HepG2 (cell line): ENCODE data around the gene LAMC3. TPM values are rescaled to one million over a fixed set of nuclear protein-coding genes. Genes with fewer than 3 reads are reported as not detected.

Experiments
- ATAC-seq: fragments of 200-7000 bp; cut with Tn5 transposase; 3 replicates; pipeline ENCODE4 v1.9.1; 2020; ENCODE audit warnings: mild to moderate bottlenecking, moderate library complexity
- BruUV-seq: library from RNA; stranded (reverse); fragments of 400-500 nt; replicated peaks from 2 replicates; lab custom pipeline; 2021; lab: Mats Ljungman, UMichigan
- CTCF ChIA-PET: fragments of 300-600 bp; formaldehyde crosslinking; extraction: SDS; loops from one replicate; lab custom pipeline; 2021; ENCODE audit warnings: low total read pairs, inconsistent platforms, low intra/inter-chr PET ratio; lab: Yijun Ruan, JAX
- POLR2A ChIA-PET: fragments of 350-600 bp; sonication (Branson Sonifier 250); formaldehyde crosslinking; loops from one replicate; lab custom pipeline; 2020; ENCODE audit warnings: antibody characterized with exemption, inconsistent platforms; lab: Yijun Ruan, JAX
- DNase-seq: peaks from one replicate; pipeline ENCODE4 v3.0.0-alpha.2; 2015; ENCODE audit warnings: low spot score
- FAIRE-seq: peaks from 3 replicates; lab custom pipeline; 2011; peaks lifted over from hg19 to GRCh38; lab: Jason Lieb, UNC
- H2AFZ ChIP-seq: one replicate; pipeline ENCODE4 v1.6.1; 2011; ENCODE audit warnings: low read length, inconsistent platforms
- H3K27ac ChIP-seq: fragments of 300-600 bp; 3 replicates; pipeline ENCODE4 v1.8.0; 2011; ENCODE audit warnings: mixed run types, mild to moderate bottlenecking, mixed read lengths, low read length, inconsistent platforms; ENCODE audit not compliant: insufficient read depth; ENCODE audit errors: extremely low read length
- H3K27me3 ChIP-seq, 2 experiments: fragments of 200-600 bp in 1 of 2; 2 replicates in 1 of 2; 3 replicates in 1 of 2; pipeline versions ENCODE4 v1.6.0 to v1.8.0; 2011; ENCODE audit warnings: low read length in 2 of 2, mild to moderate bottlenecking in 2 of 2, moderate library complexity in 2 of 2, inconsistent platforms in 1 of 2; ENCODE audit not compliant: insufficient read depth in 2 of 2, control insufficient read depth in 1 of 2
- H3K36me3 ChIP-seq, 2 experiments: fragments of 200-600 bp in 1 of 2; replicated peaks in 1 of 2; 2 replicates in 1 of 2; 3 replicates in 1 of 2; pipeline versions ENCODE4 v1.5.1 to v1.8.0; 2011; ENCODE audit warnings: low read length in 2 of 2, inconsistent platforms in 1 of 2; ENCODE audit not compliant: insufficient read depth in 2 of 2, control insufficient read depth in 1 of 2
- H3K4me1 ChIP-seq: 2 replicates; pipeline ENCODE4 v1.5.1; 2012; ENCODE audit warnings: low read length, inconsistent platforms; ENCODE audit not compliant: insufficient read depth
- H3K4me2 ChIP-seq: 2 replicates; pipeline ENCODE4 v1.6.0; 2011; ENCODE audit warnings: low read depth, low read length, inconsistent platforms
- H3K4me3 ChIP-seq, 3 experiments: fragments of 200-600 bp in 1 of 3; sonication (generic), shearing (Covaris generic) in 1 of 3; replicated peaks in 1 of 3; 2 replicates each; pipeline ENCODE4 v1.5.1; 2011 to 2016; ENCODE audit warnings: low read length in 3 of 3, inconsistent platforms in 2 of 3, low read depth in 2 of 3, mild to moderate bottlenecking in 2 of 3, control low read depth in 1 of 3, mixed read lengths in 1 of 3; ENCODE audit not compliant: insufficient read depth in 1 of 3
- H3K79me2 ChIP-seq: one replicate; pipeline ENCODE4 v1.6.1; 2011; ENCODE audit warnings: low read length, inconsistent platforms; ENCODE audit not compliant: insufficient read depth
- H3K9ac ChIP-seq: 2 replicates; pipeline ENCODE4 v1.6.0; 2011; ENCODE audit warnings: mild to moderate bottlenecking, low read depth, low read length, inconsistent platforms; ENCODE audit not compliant: insufficient read depth
- H3K9me3 ChIP-seq: 2 replicates; pipeline ENCODE4 v1.5.1; 2012; ENCODE audit warnings: mild to moderate bottlenecking, low read length
- H4K20me1 ChIP-seq: 2 replicates; pipeline ENCODE4 v1.6.0; 2011; ENCODE audit warnings: inconsistent platforms, mild to moderate bottlenecking, low read length, moderate library complexity; ENCODE audit not compliant: insufficient read depth
- ETV5 ChIP-seq: IDR thresholded peaks from 2 replicates; pipeline ENCODE4 v1.6.1; 2018; ENCODE audit warnings: missing biosample characterization, missing genetic modification reagents, inconsistent platforms, borderline replicate concordance
- HOXA9 ChIP-seq: sonication (generic); formaldehyde crosslinking; IDR thresholded peaks from 2 replicates; pipeline ENCODE4 v1.8.1; 2022; ENCODE audit warnings: missing genetic modification reagents, mild to moderate bottlenecking, moderate library complexity, borderline replicate concordance
- SMC3 ChIP-seq: IDR thresholded peaks from 2 replicates; pipeline ENCODE4 v1.6.1; 2011; ENCODE audit warnings: low read length, improper control_type of control experiment
- TEAD3 ChIP-seq: optimal IDR thresholded peaks from 2 replicates; pipeline ENCODE3; 2016; ENCODE audit warnings: borderline replicate concordance
- WGBS: methylation state at CpG from one replicate; pipeline ENCODE4 v1.1.6; 2017; ENCODE audit warnings: low lambda C conversion rate; 5-methylcytosine and 5-hydroxymethylcytosine counted together
- in situ Hi-C: cut with HindIII; loops from 2 replicates; pipeline ENCODE4 v1.10.0; 2017; ENCODE audit warnings: low pct_unique_long_range_greater_than_20kb; ENCODE audit not compliant: extremely low pct_ligation_motif_present
- intact Hi-C: fragments of 100-400 bp; cut with micrococcal nuclease; formaldehyde crosslinking; loops from one replicate; pipeline ENCODE4 v1.10.0; 2022; ENCODE audit not compliant: unreplicated experiment
- polyA plus RNA-seq, 8 experiments: library from polyadenylated mRNA; depleted of rRNA in 3 of 8; stranded (reverse) in 7 of 8; unstranded in 1 of 8; fragments of >200 nt; fragmentation: Illumina TruSeq in 4 of 8; extraction: Trizol in 4 of 8; gene quantifications; 2 replicates each; pipeline versions ENCODE4 v1.2.1 to v1.2.3, GENCODE V29; 2011 to 2016; ENCODE audit warnings: low read depth in 4 of 8, missing spikeins in 1 of 8, mixed read lengths in 1 of 8; ENCODE audit not compliant: insufficient read depth in 1 of 8
- total RNA-seq, 5 experiments: library from RNA; depleted of rRNA; stranded (reverse); fragments of >200 nt; fragmentation: Illumina TruSeq; extraction: Trizol; gene quantifications; 2 replicates each; pipeline ENCODE4 v1.2.3, GENCODE V29; 2016; ENCODE audit warnings: low read depth in 1 of 5
- TF ChIP-seq, protein P1 (sequence below): sonication (generic); formaldehyde crosslinking; IDR thresholded peaks from 2 replicates; pipeline ENCODE4 v1.5.0; 2020; ENCODE audit warnings: mild to moderate bottlenecking, missing genetic modification reagents, moderate library complexity

LAMC3 gene
- total and polyA plus RNA-seq, 2 of the 13 experiments (the other 11 are each of a cell fraction or from before 2014, with no cell fraction given) = 0.07 to 0.57 TPM

DNA sequence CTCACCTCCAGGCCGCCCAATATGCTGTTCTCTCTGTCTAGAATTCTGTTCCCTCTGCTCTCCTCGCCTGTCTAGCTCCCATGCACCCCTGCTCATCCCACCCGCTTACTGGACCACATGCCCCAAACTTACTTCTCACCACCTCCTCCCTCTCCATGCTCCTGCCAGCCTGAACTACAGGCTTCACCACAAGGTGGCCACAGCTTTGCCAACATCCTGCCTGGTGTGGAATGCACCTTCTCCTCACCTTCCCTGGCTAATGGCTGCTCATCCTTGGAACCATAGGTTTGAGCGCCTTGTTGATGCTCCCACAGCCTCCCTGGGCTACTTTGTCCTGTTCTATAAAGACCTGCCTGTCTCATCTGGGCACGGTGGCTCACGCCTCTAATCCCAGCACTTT lies 9.6 kb downstream of the LAMC3 start:
- no peaks in the 10 kb centered on the region for H3K36me3 ChIP-seq
- no TSS peak for BruUV-seq
- no peak overlapping the region for H3K27ac ChIP-seq
- H3K27me3 ChIP-seq = peaks cover 7 to 69% of the 10 kb centered on the region in 2 experiments
- 21% methylated on average over 6 of the region's 6 CpGs for WGBS
- H3K9me3 ChIP-seq = no peaks in the 10 kb centered on the region
- H3K9ac ChIP-seq = no peak overlapping the region
- H3K79me2 ChIP-seq = no peaks in the 10 kb centered on the region
- in situ Hi-C loops = no loop called here
- no peaks in the 10 kb centered on the region for H3K4me1 ChIP-seq
- no peak overlapping the region for H2AFZ ChIP-seq
- no peaks in the 10 kb centered on the region for H4K20me1 ChIP-seq
- FAIRE-seq = no peak
- ATAC-seq = peak; percentile 85
- ChIA-PET POLR2A (no interaction called here), CTCF (interaction anchor here (1.2 kb wide), 1 partner anchor 28 kb away, joined by 8 read pairs; no protein-coding TSS in a partner anchor)
- intact Hi-C loops = loop anchor here (2.0 kb wide), 1 partner anchor 28 kb away; no protein-coding TSS in a partner anchor
- no peak overlapping the region for H3K4me3 ChIP-seq
- no peak overlapping the region for H3K4me2 ChIP-seq
- TF ChIP-seq ETV5 (CRISPR knock-in tag) (0 out of 2 replicates have a peak, but pooled peaks have one; percentile 5), SMC3 (peak; percentile 34; the same call in 1 of the 2 replicates), HOXA9 (CRISPR knock-in tag) (no peak), TEAD3 (CRISPR knock-in tag) (peak; percentile 33)
- TF ChIP-seq, protein P1, sequence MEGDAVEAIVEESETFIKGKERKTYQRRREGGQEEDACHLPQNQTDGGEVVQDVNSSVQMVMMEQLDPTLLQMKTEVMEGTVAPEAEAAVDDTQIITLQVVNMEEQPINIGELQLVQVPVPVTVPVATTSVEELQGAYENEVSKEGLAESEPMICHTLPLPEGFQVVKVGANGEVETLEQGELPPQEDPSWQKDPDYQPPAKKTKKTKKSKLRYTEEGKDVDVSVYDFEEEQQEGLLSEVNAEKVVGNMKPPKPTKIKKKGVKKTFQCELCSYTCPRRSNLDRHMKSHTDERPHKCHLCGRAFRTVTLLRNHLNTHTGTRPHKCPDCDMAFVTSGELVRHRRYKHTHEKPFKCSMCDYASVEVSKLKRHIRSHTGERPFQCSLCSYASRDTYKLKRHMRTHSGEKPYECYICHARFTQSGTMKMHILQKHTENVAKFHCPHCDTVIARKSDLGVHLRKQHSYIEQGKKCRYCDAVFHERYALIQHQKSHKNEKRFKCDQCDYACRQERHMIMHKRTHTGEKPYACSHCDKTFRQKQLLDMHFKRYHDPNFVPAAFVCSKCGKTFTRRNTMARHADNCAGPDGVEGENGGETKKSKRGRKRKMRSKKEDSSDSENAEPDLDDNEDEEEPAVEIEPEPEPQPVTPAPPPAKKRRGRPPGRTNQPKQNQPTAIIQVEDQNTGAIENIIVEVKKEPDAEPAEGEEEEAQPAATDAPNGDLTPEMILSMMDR (CRISPR knock-in tag) = peak; percentile 62
- TF ChIP-seq, all 625 proteins: peak for 4
- DNase-seq = peak; percentile 20
